Upper lobe of right lung (tissue), 1 donor: ENCODE data around the gene SLC2A4. TPM values are rescaled to one million over a fixed set of nuclear protein-coding genes. Genes with fewer than 3 reads are reported as not detected.

ENCODE experiments used
- ATAC-seq: fragments of 200-7000 bp; cut with Tn5 transposase; one replicate; pipeline ENCODE4 v1.9.1; 2020; ENCODE audit warnings: mild to moderate bottlenecking, moderate library complexity
- DNase-seq: peaks from one replicate; pipeline ENCODE4 v3.0.0-alpha.2; 2020
- H3K27ac ChIP-seq: fragments of 200-600 bp; one replicate; pipeline ENCODE4 v1.8.0; 2022
- H3K27me3 ChIP-seq: fragments of 200-600 bp; one replicate; pipeline ENCODE4 v1.8.0; 2022; ENCODE audit warnings: mild to moderate bottlenecking
- H3K36me3 ChIP-seq: fragments of 200-600 bp; one replicate; pipeline ENCODE4 v1.8.0; 2022
- H3K4me1 ChIP-seq: fragments of 200-600 bp; one replicate; pipeline ENCODE4 v1.8.0; 2022
- H3K4me3 ChIP-seq: fragments of 200-600 bp; one replicate; pipeline ENCODE4 v1.8.0; 2022; ENCODE audit warnings: mild to moderate bottlenecking
- H3K9me3 ChIP-seq: fragments of 200-600 bp; one replicate; pipeline ENCODE4 v1.8.0; 2022
- CTCF ChIP-seq: fragments of 200-600 bp; IDR thresholded peaks from one replicate; pipeline ENCODE4 v1.8.0; 2022; ENCODE audit warnings: antibody characterized with exemption
- intact Hi-C: fragments of 100-400 bp; cut with DNase I; formaldehyde crosslinking; loops from one replicate; pipeline ENCODE4 v1.11.0; 2022
- total RNA-seq: library from RNA; stranded (reverse); fragmentation: NEBNext Ultra II Directional; extraction: Animal tissue kit (Norgen Biotek cat#: 25700); gene quantifications from one replicate; pipeline ENCODE4 v1.2.1, GENCODE V29; 2021
- donor health status: DM: no; HTN: yes; CAD: no; lungs with severe emphysema.

SLC2A4 gene
- total RNA-seq, 1 donor from 2014 or later, result 1.6 TPM

DNA sequence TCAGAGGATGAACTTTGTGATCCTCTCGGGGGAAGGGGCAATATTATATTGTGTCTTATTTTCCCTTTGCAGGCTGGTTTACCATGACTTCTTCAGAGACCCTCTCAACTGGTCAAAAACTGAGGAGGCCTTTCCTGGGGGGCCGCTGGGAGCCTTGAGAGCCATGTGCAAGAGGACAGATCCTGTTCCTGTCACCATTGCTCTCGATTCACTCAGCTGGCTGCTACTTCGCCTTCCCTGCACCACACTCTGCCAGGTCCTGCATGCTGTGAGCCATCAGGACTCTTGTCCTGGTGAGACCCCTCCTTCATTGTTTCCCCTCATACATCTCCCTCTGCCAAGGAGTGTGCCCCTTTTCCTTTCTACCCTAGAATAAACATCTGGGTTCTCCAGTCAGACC, 27.0 kb upstream of the SLC2A4 start:
- intact Hi-C loops, result no loop called here
- no peak overlapping the region for H3K27ac ChIP-seq
- no peak for DNase-seq
- no peaks in the 10 kb centered on the region for H3K9me3 ChIP-seq
- no peak for TF ChIP-seq CTCF
- H3K36me3 ChIP-seq, result peaks cover 50% of the 10 kb centered on the region
- ATAC-seq, result no peak
- H3K4me3 ChIP-seq, result no peak overlapping the region
- H3K4me1 ChIP-seq, result peaks cover 26% of the 10 kb centered on the region
- H3K27me3 ChIP-seq, result no peaks in the 10 kb centered on the region

DNA sequence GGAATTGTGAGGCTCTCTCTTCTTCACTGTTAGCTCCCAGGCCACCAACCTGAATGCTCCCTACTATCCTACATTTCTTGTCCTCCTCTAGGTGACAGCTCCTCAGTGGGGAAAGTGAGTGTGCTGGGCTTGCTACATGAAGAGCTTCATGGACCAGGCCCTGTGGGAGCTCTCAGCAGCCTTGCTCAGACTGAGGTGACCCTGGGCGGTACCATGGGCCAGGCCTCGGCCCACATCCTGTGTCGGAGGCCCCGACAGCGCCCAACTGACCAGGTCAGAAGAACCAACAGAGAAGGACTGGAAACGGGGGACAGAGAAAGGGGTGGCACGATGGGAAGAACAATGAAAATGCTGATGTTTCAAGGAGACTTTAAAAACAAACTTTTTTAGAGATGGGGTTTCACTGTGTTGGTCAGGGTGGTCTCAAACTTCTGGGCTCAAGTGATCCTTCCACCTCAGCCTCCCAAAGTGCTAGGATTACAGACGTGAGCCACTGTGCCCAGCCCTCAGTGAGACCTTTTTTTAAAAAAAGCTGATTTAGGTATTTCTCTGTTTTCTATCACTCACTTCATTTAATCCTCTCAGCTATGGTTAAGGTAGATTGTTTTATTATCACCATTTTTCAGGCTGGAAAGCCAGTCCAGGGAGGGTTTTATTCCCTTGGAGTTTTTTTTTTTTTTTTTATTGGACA, 24.6 kb upstream of the SLC2A4 start:
- no peak for DNase-seq
- no peak for ATAC-seq
- no peak for TF ChIP-seq CTCF
- H3K27me3 ChIP-seq, result no peaks in the 10 kb centered on the region
- H3K4me3 ChIP-seq, result no peak overlapping the region
- H3K9me3 ChIP-seq, result no peaks in the 10 kb centered on the region
- H3K36me3 ChIP-seq, result peaks cover 50% of the 10 kb centered on the region
- H3K4me1 ChIP-seq, result peaks cover 24% of the 10 kb centered on the region
- no peak overlapping the region for H3K27ac ChIP-seq
- intact Hi-C loops, result no loop called here

DNA sequence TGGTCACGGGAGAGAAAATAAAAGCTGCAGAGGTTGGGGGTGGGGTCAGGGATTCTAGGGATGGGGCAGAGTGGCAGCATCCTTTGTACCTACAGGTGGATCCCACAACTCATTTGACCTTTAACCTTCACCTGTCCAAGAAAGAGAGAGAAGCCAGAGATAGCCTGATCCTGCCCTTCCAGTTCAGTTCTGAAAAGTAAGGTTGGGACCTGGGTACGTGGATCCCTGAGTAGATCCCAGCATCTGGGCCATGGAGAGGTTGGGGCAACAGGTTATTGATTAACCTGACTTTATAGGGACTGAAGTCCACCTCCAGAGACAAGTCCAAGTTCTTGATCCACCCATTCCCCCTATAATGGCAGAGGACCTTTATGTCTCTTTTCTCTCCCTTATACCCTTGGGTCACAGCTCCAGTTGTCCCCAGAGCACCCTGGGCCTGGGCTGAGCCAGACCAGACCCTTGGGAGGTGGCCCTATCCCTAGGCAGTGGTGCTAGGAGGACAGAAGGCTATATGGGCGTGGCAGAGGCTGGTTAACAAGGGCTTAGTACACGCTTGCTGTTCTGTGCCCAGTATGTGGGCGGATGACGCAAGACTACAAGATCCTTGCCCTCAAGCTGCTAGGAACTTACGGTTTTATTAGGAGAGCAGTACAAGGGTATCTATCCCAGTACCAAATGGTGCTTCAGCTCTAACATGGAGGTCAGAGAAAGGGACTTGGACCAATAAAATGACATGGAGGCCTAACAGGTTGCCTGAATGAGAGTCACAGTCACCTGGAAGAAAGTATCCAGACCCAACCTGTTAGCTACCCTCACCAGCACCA, 22.6 kb upstream of the SLC2A4 start:
- peaks cover 25% of the 10 kb centered on the region for H3K4me1 ChIP-seq

DNA sequence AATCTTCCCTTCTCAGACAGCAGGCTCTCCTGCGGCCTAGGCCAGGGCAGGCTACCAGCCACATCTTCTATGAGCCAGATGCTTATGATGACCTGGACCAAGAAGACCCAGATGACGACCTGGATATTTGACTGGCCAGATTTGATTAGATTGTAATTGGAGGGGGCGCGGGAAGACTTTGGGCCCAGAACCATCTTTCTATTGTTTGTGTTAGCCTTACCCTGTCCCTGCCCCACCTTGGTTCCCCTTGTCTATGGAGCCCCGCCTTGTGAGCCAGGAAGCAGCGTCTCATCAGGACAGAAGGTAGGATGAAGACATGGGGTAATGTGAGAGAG, 22.0 kb upstream of the SLC2A4 start:
- no peak overlapping the region for H3K27ac ChIP-seq
- H3K36me3 ChIP-seq, result peaks cover 44% of the 10 kb centered on the region
- peaks cover 4% of the 10 kb centered on the region for H3K27me3 ChIP-seq
- H3K9me3 ChIP-seq, result no peaks in the 10 kb centered on the region
- H3K4me3 ChIP-seq, result no peak overlapping the region
- DNase-seq, result no peak
- H3K4me1 ChIP-seq, result peaks cover 25% of the 10 kb centered on the region
- TF ChIP-seq CTCF, result no peak
- ATAC-seq, result no peak
- intact Hi-C loops, result no loop called here

More for the DNA sequence above, 22.6 kb upstream of the SLC2A4 start:
- intact Hi-C loops, result no loop called here
- H3K27ac ChIP-seq, result no peak overlapping the region
- H3K36me3 ChIP-seq, result peaks cover 50% of the 10 kb centered on the region
- H3K4me3 ChIP-seq, result no peak overlapping the region
- no peaks in the 10 kb centered on the region for H3K9me3 ChIP-seq
- ATAC-seq (peak; percentile 57), DNase-seq (peak; percentile 84)
- TF ChIP-seq CTCF, result no peak
- H3K27me3 ChIP-seq, result peaks cover 4% of the 10 kb centered on the region

- peaks cover 4% of the 10 kb centered on the region for H3K27me3 ChIP-seq
Observed at GRCh38 chr17:7260151-7260550, 21.4 kb upstream of the SLC2A4 start.

More at GRCh38 chr17:7260151-7260550, 21.4 kb upstream of the SLC2A4 start:
- H3K36me3 ChIP-seq, result peaks cover 38% of the 10 kb centered on the region
- H3K9me3 ChIP-seq, result no peaks in the 10 kb centered on the region
- DNase-seq, result no peak
- H3K4me1 ChIP-seq, result peaks cover 25% of the 10 kb centered on the region
- ATAC-seq, result no peak
- no peak for TF ChIP-seq CTCF
- peak overlapping the region; percentile 91 for H3K27ac ChIP-seq
- H3K4me3 ChIP-seq, result peak overlapping the region; percentile 68
- intact Hi-C loops, result no loop called here
